Globus pallidus (tissue), 1 donor: ENCODE results near the gene SEBOX.

Experiments
- DNase-seq: peaks from one replicate; pipeline ENCODE4 v3.0.0-alpha.2; 2015; ENCODE audit warnings: low spot score

The SEBOX gene

GRCh38 chr17:28368915-28369683 lies 4.1 kb upstream of the SEBOX start:
- no peak for DNase-seq

DNA sequence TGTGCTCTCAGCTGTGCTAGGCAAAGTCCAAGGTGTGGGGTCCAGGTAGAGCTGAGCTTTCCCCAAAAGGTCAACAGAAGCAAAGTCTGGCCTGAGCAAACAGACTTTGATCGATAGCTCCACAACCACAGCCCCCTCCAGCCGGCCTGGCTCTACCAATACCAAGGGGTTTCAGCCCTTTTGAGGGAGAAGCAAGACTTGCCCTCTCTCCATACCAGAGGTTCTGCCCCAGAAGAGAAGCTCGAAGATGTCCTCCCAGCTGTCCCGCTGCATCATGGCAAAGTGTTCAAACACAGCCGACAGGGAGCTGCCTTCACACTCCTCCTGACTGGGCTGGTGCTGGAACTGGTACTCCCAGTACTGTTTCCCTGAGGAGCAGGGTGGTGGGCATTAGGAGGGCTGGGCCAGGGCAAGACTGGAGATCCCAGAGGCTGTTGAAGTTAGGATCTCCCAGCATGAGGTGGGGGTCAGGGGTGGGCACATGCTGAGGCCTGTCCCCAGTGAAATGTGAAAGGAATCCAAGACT lies 3.4 kb upstream of the SEBOX start:
- no peak for DNase-seq

DNA sequence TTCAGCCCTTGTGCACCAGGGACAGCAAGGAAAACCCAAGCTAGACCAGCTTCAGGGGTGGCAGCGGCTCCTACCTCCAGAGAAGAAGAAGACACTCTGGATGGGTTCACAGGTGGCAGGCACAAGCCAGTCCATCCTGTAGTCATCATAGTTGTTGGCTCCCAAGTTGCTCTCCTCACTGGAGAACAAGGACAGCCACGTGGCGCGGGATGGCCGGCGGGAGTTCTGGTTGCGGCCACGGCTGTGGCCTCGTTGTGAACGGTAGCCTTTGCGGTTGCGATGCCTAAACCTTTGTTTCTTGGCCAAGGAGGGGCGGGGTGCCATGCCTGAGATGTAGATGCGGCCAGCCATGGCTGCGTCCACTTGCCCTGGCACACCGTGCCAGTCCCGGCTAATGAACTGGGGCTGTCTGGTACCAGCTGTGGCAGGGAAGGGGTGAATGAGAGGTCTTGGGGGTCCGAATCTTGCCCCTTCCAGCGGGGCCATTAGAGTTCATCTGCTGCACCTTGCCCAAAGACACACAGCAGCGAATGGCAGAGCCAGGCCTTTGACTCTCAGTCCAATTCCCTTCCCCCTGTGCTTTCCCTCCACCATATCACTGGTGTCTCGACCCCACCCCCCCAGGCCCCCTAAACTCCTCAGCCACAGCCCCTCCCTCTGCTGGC lies 2.8 kb upstream of the SEBOX start:
- DNase-seq, result no peak

GRCh38 chr17:28366605-28367004 lies 1.6 kb upstream of the SEBOX start:
- DNase-seq, result no peak

- no peak for DNase-seq
These were observed 488 bp upstream of the SEBOX start for GRCh38 chr17:28365487-28365886.

DNA sequence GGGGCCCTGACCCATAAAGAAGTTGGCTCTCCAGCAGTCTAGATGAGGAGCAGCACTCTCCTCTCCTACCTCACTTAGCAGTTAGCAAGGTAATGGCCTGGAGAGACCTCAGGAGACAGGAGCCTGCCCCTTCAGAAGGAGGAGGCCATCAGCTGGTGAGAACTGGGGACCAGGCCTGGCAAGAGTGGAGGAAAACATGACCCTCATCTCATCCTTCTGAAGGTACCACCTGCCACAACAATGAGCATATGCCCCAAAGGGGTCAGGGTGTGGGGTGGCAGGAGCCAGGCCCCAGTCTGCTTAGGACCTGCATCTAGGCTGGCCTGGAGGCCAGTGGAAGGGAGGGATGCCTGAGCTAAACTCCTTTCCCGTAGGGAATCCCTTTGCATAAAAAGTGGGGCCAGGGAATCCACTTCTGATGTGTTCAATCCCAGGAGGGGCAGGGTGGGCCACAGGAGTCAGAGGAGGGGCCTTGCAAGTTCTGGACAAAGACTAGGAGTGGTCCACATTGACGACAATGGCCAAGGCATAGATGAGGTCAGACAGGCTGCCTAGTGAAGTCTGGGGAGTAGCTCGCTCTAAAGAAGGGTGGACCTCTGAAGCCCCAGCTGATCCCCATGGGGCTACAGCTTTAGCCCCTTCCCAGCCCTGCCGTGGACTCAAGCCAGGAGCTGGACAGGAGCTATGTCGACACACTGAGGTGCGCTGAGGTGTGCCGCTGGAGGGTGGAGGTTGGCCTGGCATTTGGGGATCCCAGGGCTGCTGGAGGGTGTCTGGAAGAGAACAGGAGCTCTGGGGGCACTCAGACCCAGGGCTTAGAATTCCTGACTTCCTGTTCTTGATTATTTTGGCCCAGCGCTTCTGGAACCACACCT lies 986 bp downstream of the SEBOX start:
- no peak for DNase-seq

DNA sequence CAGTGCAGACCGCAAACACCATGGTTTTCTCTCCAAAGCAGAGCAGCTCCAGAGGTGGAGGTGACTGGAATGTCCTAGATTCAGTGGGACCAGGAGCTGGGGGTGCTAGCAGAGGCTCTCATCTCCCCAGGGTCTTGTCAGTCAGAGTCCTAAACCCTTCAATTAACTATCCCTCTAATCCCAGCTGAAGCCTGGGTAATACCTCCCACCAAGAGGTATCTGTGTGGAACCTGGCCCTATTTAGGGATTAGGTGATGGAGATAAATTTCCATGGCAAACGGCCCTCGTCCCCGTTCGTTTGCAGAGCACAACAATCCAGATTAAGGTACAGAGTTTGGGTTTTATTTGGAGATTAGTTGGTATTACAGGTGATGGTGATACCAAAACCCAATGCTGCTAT lies 1.8 kb downstream of the SEBOX start:
- DNase-seq, result no peak

DNA sequence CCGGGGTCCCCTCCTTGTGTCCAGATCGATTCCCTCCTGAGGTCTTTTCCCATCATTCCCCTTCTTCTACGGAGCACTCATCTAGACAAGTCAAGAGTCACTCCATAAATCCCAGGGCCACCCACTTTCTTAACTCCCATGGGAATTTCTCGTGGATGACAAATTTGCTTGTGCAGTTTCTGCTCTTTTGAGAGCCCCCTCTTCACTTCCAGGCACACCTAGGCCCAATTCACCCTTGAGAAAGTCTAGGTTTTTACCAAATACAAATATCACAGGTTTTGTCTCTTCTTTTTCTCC lies 7.2 kb downstream of the SEBOX start:
- DNase-seq, result no peak

DNA sequence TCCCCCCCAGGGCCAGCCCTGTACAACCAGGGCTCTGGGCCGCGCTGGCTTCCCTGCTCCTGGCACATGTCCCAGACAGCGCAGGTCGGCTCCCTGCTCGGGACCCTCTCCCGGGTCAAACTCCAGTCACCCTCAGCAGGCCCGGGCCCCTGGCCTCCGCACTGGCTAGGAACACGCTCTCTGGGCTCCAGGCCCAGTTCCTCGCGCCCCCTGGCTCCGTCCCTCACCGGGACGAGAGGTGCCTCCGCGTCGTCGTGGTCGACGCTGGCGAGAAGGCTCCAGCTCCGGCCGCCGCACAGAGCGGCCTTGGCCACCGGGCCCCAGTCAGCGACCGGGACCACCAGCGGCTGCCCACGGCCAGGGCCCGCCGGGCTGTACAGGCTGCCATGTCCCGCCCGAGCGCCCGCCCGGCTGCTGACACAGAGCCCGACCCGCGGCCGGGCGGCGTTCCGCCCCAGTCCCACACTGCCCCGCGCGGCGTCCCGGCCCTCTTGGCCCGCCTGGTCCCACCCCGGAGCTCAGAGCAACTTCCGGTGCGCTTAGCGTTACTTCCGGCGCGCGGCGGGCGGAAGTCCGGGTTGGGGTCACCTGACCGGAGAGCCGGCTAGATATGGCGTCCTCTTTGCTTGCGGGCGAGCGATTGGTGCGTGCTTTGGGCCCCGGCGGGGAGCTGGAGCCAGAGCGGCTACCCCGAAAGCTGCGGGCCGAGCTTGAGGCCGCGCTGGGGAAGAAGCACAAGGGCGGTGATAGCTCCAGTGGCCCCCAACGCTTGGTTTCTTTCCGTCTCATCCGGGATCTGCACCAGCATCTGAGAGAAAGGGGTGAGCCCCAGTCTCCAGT lies 7.7 kb downstream of the SEBOX start, which contains the start of gene POLDIP2:
Gene POLDIP2, minus strand, starts transcription at position 467 of the 840 bp plus-strand sequence. Its CDS starts 79 bp downstream, at position 388.
- peak; percentile 93 for DNase-seq

- DNase-seq, result no peak
These were observed 14.7 kb downstream of the SEBOX start for GRCh38 chr17:28350271-28350670.

DNA sequence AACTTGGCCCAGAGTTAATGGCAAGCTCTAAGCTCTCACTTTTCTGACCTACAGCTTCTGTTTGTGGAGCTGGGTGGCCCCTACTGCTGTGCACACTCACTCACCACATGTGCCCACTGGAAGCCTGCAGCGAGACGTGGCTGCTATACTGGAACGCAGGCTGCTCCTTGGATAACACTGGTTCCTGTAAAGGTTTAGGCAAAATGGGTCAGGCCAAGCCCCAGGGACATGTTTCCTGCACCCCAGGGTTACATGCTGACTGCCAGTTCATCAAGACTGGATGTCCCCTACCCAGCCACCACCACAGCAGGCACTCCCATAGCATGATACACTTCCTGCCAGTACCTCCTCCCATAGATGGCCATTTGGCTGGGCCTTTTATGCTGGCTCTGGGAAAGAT lies 16.0 kb downstream of the SEBOX start:
- DNase-seq, result no peak

GRCh38 chr17:28347261-28347891 lies 17.6 kb downstream of the SEBOX start:
- no peak for DNase-seq

GRCh38 chr17:28346746-28347246 lies 18.2 kb downstream of the SEBOX start:
- no peak for DNase-seq

DNA sequence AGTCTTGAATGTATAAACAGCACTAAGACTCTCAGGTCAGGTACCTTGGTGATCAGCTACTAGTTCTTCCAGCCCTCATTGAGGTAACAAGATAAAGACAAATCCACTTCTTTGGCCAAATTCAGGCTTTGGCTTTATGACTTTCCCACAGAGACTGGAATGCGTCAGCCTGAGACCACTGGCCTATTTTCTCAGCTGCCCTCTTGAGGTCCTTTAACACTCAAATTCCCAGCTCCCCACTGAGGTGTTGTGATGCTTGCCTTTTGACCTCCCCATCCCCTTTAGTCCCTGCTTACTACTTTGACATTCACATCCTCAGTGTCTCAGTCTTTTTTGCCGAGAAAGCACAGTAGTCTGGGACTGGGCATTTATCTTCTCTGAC lies 18.8 kb downstream of the SEBOX start:
- DNase-seq, result no peak

GRCh38 chr17:28345419-28346198 lies 19.4 kb downstream of the SEBOX start:
- no peak for DNase-seq

GRCh38 chr17:28344435-28344901 lies 20.5 kb downstream of the SEBOX start:
- no peak for DNase-seq

- DNase-seq, result no peak
These were observed 21.0 kb downstream of the SEBOX start for GRCh38 chr17:28344011-28344410.

DNA sequence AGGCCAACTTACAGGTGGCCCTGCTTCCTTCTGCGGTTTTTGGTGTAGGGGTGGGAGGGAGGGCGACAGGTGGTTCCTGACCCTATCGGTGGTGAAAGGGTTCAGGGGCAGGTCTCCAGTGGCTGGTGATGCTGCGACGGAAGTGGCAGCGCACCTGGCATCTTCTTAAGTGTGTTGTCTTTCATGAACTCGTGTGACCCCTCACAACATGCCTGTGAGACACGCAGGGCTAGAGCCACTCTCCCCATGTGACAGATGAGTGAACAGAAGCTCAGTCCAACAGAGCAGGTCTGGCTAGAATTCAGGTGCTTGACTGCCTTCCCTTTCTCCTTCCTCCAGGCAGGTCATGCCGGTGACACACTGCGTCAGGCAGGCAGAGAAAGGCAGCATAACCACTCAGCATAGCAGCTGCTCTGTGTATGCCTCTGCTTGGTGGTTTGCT lies 21.5 kb downstream of the SEBOX start:
- DNase-seq, result no peak

DNA sequence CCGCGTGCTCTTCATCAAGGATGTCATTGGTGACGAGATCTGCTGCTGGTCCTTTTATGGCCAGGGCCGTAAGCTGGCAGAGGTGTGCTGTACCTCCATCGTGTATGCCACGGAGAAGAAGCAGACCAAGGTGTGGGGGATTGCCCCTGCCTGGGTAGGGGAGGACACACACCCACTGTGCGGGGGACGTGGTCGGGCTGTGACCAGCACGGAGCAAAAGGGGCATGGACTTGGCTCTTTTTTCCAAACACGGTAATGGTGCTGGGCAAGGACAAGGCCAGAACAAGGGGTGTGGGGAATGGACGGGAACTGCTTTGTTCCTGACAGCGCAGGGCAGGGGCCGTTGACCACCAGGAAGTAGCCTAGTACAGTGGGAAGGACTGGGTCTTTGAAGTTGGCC lies 22.7 kb downstream of the SEBOX start:
- DNase-seq, result no peak

GRCh38 chr17:28341516-28341915 lies 23.5 kb downstream of the SEBOX start:
- no peak for DNase-seq
